GM23338 (cell line): ENCODE results near the gene CACNG8. TPM values are rescaled to one million over a fixed set of nuclear protein-coding genes. Genes with fewer than 3 reads are reported as not detected.

Source experiments
- ATAC-seq: fragments of 200-7000 bp; cut with Tn5 transposase; 3 replicates; pipeline ENCODE4 v1.9.1; 2020
- DNase-seq: peaks from one replicate; pipeline ENCODE4 v3.0.0-alpha.2; 2015; ENCODE audit warnings: low spot score
- H2AFZ ChIP-seq: fragments of 200-600 bp; sonication (generic); 2 replicates; pipeline ENCODE4 v1.8.0; 2016; ENCODE audit warnings: antibody characterized with exemption, mild to moderate bottlenecking, moderate library complexity
- H3F3A ChIP-seq: fragments of 200-600 bp; sonication (generic); replicated peaks from 2 replicates; pipeline ENCODE4 v1.8.0; 2017; ENCODE audit warnings: antibody characterized with exemption, mixed run types, low read depth
- H3K27ac ChIP-seq: fragments of 200-600 bp; sonication (generic); 2 replicates; pipeline ENCODE4 v1.6.1; 2016; ENCODE audit warnings: low read depth
- H3K27me3 ChIP-seq: fragments of 200-600 bp; sonication (generic); 2 replicates; pipeline ENCODE4 v1.8.0; 2016; ENCODE audit warnings: mild to moderate bottlenecking, mixed run types, moderate library complexity; ENCODE audit not compliant: insufficient read depth
- H3K36me3 ChIP-seq: fragments of 200-600 bp; sonication (generic); 2 replicates; pipeline ENCODE4 v1.8.0; 2016; ENCODE audit warnings: mild to moderate bottlenecking; ENCODE audit not compliant: insufficient read depth
- H3K4me1 ChIP-seq: fragments of 200-600 bp; sonication (generic); 2 replicates; pipeline ENCODE4 v1.8.0; 2016; ENCODE audit warnings: mild to moderate bottlenecking, moderate library complexity; ENCODE audit not compliant: insufficient read depth
- H3K4me2 ChIP-seq: fragments of 200-600 bp; sonication (generic); 2 replicates; pipeline ENCODE4 v1.7.1; 2017; ENCODE audit warnings: mixed run types
- H3K4me3 ChIP-seq: fragments of 200-600 bp; sonication (generic); 2 replicates; pipeline ENCODE4 v1.6.1; 2016; ENCODE audit warnings: mixed run types
- H3K79me2 ChIP-seq: fragments of 200-600 bp; sonication (generic); replicated peaks from 2 replicates; pipeline ENCODE4 v1.8.0; 2017; ENCODE audit warnings: mild to moderate bottlenecking; ENCODE audit not compliant: insufficient read depth
- H3K9me2 ChIP-seq: fragments of 200-600 bp; sonication (generic); 2 replicates; pipeline ENCODE4 v1.8.0; 2017; ENCODE audit not compliant: insufficient read depth
- H4K20me1 ChIP-seq: fragments of 200-600 bp; sonication (generic); replicated peaks from 2 replicates; pipeline ENCODE4 v1.8.0; 2017; ENCODE audit warnings: mild to moderate bottlenecking; ENCODE audit not compliant: insufficient read depth
- H3K27ac Mint-ChIP-seq: 2 replicates; pipeline ENCODE4 v1.8.0; 2020; ENCODE audit warnings: inconsistent platforms, mild to moderate bottlenecking, moderate library complexity, mixed read lengths
- H3K27me3 Mint-ChIP-seq: 3 replicates; pipeline ENCODE4 v1.8.0; 2022; ENCODE audit warnings: low read depth, mild to moderate bottlenecking, moderate library complexity, mixed read lengths, inconsistent platforms; ENCODE audit not compliant: insufficient read depth, poor library complexity
- H3K36me3 Mint-ChIP-seq: 3 replicates; pipeline ENCODE4 v1.8.0; 2021; ENCODE audit warnings: low read depth, mild to moderate bottlenecking, inconsistent platforms, moderate library complexity, mixed read lengths
- H3K4me1 Mint-ChIP-seq: 3 replicates; pipeline ENCODE4 v1.8.0; 2020; ENCODE audit warnings: mild to moderate bottlenecking, inconsistent platforms, mixed read lengths
- H3K4me3 Mint-ChIP-seq: 3 replicates; pipeline ENCODE4 v1.8.0; 2021; ENCODE audit warnings: moderate library complexity, mild to moderate bottlenecking, inconsistent platforms, mixed read lengths
- H3K9me3 Mint-ChIP-seq: 3 replicates; pipeline ENCODE4 v1.8.0; 2020; ENCODE audit warnings: moderate library complexity, mild to moderate bottlenecking, inconsistent platforms, mixed read lengths
- CREB1 ChIP-seq: fragments of 250-450 bp; sonication (Bioruptor Pico); IDR thresholded peaks from 2 replicates; pipeline ENCODE4 v1.5.0; 2020; ENCODE audit warnings: low read depth, mild to moderate bottlenecking, moderate library complexity
- CTCF ChIP-seq, 2 experiments: fragments of 200-600 bp in 1 of 2; sonication (generic) in 1 of 2; conservative IDR thresholded peaks; 2 replicates each; pipeline versions ENCODE4 v1.5.1 to v1.6.1; 2016 to 2017; ENCODE audit warnings: antibody characterized with exemption in 2 of 2, low read depth in 2 of 2, mild to moderate bottlenecking in 2 of 2, moderate library complexity in 1 of 2
- NANOG ChIP-seq: IDR thresholded peaks from 2 replicates; pipeline ENCODE4 v1.6.1; 2016; ENCODE audit warnings: antibody characterized with exemption, borderline replicate concordance
- POLR2AphosphoS5 ChIP-seq: IDR thresholded peaks from 2 replicates; pipeline ENCODE4 v1.6.1; 2016; ENCODE audit warnings: antibody characterized with exemption, low read depth
- ZNF462 ChIP-seq: fragments of 250-450 bp; sonication (Bioruptor Pico); IDR thresholded peaks from 2 replicates; pipeline ENCODE4 v1.5.0; 2020; ENCODE audit warnings: mild to moderate bottlenecking, moderate library complexity
- polyA plus RNA-seq: library from polyadenylated mRNA; unstranded; fragments of >200 nt; fragmentation: Nextera tagmentation; extraction: Ambion mirVana; gene quantifications from 2 replicates; pipeline ENCODE4 v1.2.1, GENCODE V29; 2016
- total RNA-seq: library from RNA; depleted of rRNA; stranded (reverse); fragments of >200 nt; shearing (Covaris generic); gene quantifications from 2 replicates; pipeline ENCODE4 v1.2.3, GENCODE V29; 2014

The CACNG8 gene
- total and polyA plus RNA-seq, 2 experiments from 2014 or later: 2.2 to 3.9 TPM

- Histone ChIP-seq H3K36me3 (no peaks in the 10 kb centered on the region), H3K27ac (peak overlapping the region; percentile 87), H3K4me1 (peaks cover 11% of the 10 kb centered on the region; the same call in 1 of the 2 replicates), H3K27me3 (peaks cover 17% of the 10 kb centered on the region; the same call in 1 of the 2 replicates), H4K20me1 (peaks cover 8% of the 10 kb centered on the region), H3K79me2 (peaks cover 6% of the 10 kb centered on the region), H3K4me3 (peak overlapping the region; percentile 62), H2AFZ (no peak overlapping the region), H3F3A (peaks cover 21% of the 10 kb centered on the region; the same call in 1 of the 2 replicates), H3K4me2 (peak overlapping the region; percentile 76), H3K9me2 (no peaks in the 10 kb centered on the region)
- ATAC-seq: peak; percentile 27
- Mint-ChIP-seq H3K4me3 (peak overlapping the region; percentile 85), H3K27me3 (peaks cover 34% of the 10 kb centered on the region), H3K36me3 (peaks cover 20% of the 10 kb centered on the region), H3K9me3 (peaks cover 3% of the 10 kb centered on the region; the same call in 2 of the 3 replicates), H3K27ac (peak overlapping the region; percentile 99), H3K4me1 (peaks cover 18% of the 10 kb centered on the region)
- TF ChIP-seq CREB1 (0 out of 2 replicates have a peak, but pooled peaks have one; percentile 6), POLR2AphosphoS5 (no peak)
- peak; percentile 98 for DNase-seq
These were observed 18.0 kb downstream of the CACNG8 start for GRCh38 chr19:53980539-53981375.

GRCh38 chr19:53981376-53981951 lies 18.7 kb downstream of the CACNG8 start:
- H3K27ac ChIP-seq: no peak overlapping the region; the same call in 1 of the 2 replicates
- no peak overlapping the region for H2AFZ ChIP-seq
- H3K79me2 ChIP-seq: peaks cover 6% of the 10 kb centered on the region
- H3K4me1 ChIP-seq: peaks cover 11% of the 10 kb centered on the region; the same call in 1 of the 2 replicates
- H3F3A ChIP-seq: peaks cover 21% of the 10 kb centered on the region; the same call in 1 of the 2 replicates
- peaks cover 20% of the 10 kb centered on the region; the same call in 1 of the 2 replicates for H3K27me3 ChIP-seq
- no peaks in the 10 kb centered on the region for H3K36me3 ChIP-seq
- Mint-ChIP-seq H3K9me3 (peaks cover 3% of the 10 kb centered on the region; the same call in 2 of the 3 replicates), H3K4me3 (peak overlapping the region; percentile 85), H3K4me1 (peaks cover 18% of the 10 kb centered on the region), H3K36me3 (peaks cover 15% of the 10 kb centered on the region; the same call in 2 of the 3 replicates), H3K27ac (0 out of 2 replicates have a peak overlapping the region, but pooled peaks have one; percentile 19), H3K27me3 (peaks cover 32% of the 10 kb centered on the region)
- H4K20me1 ChIP-seq: peaks cover 8% of the 10 kb centered on the region
- TF ChIP-seq CTCF (conservative IDR thresholded peaks at IDR 0.05; ENCODE audit: low read depth in 2 of 2) (0 out of 4 replicates have a peak, but pooled peaks of 1 of the 2 experiments have one; percentile 7), ZNF462 (CRISPR knock-in tag) (no peak), NANOG (no peak)
- H3K4me2 ChIP-seq: peak overlapping the region; percentile 68
- DNase-seq (peak; percentile 61), ATAC-seq (peak; percentile 0)
- no peaks in the 10 kb centered on the region for H3K9me2 ChIP-seq
- peak overlapping the region; percentile 62 for H3K4me3 ChIP-seq
